Neural cell (in vitro differentiated cells): ENCODE data around the gene LILRB3. TPM values are rescaled to one million over a fixed set of nuclear protein-coding genes. Genes with fewer than 3 reads are reported as not detected.
"Not testable (repeated sequence)": the region's sequence is repeated elsewhere in the genome, so short reads cannot be mapped to it uniquely, and the experiment has no call there.

Experiments used
- H2AFZ ChIP-seq: fragments of 200-600, 300-800 bp; sonication (generic), shearing (Covaris generic); 2 replicates; pipeline ENCODE4 v1.6.0; 2014; ENCODE audit warnings: low read depth, mild to moderate bottlenecking, antibody characterized with exemption, low read length, moderate library complexity
- H3F3A ChIP-seq: fragments of 200-600 bp; shearing (Covaris generic); 2 replicates; pipeline ENCODE4 v1.6.1; 2016; ENCODE audit warnings: mild to moderate bottlenecking, moderate library complexity, mixed read lengths, antibody characterized with exemption, low read length; ENCODE audit not compliant: insufficient read depth, poor library complexity, severe bottlenecking
- H3K27ac ChIP-seq: fragments of 200-600, 300-800 bp; sonication (generic), shearing (Covaris generic); 2 replicates; pipeline ENCODE4 v1.5.1; 2014; ENCODE audit warnings: mild to moderate bottlenecking, low read length, moderate library complexity
- H3K27me3 ChIP-seq: fragments of 300-800, 200-600 bp; sonication (generic), shearing (Covaris generic); 2 replicates; pipeline ENCODE4 v1.6.0; 2014; ENCODE audit warnings: mild to moderate bottlenecking, low read depth, low read length, moderate library complexity; ENCODE audit not compliant: insufficient read depth
- H3K36me3 ChIP-seq: fragments of 300-800, 200-600 bp; sonication (generic), shearing (Covaris generic); 2 replicates; pipeline ENCODE4 v1.5.1; 2014; ENCODE audit warnings: mild to moderate bottlenecking, antibody characterized with exemption, low read length, moderate library complexity; ENCODE audit not compliant: insufficient read depth
- H3K4me2 ChIP-seq: fragments of 300-800, 200-600 bp; sonication (generic), shearing (Covaris generic); 2 replicates; pipeline ENCODE4 v1.6.0; 2014; ENCODE audit warnings: mild to moderate bottlenecking, low read length
- H3K4me3 ChIP-seq: fragments of 300-800, 200-600 bp; sonication (generic), shearing (Covaris generic); 2 replicates; pipeline ENCODE4 v1.5.1; 2014; ENCODE audit warnings: mild to moderate bottlenecking, low read length, moderate library complexity
- H3K79me2 ChIP-seq: fragments of 200-600 bp; shearing (Covaris generic); replicated peaks from 2 replicates; pipeline ENCODE4 v1.6.0; 2014; ENCODE audit warnings: mild to moderate bottlenecking, low read length, moderate library complexity; ENCODE audit not compliant: insufficient read depth
- H3K9ac ChIP-seq: fragments of 300-800, 200-600 bp; sonication (generic), shearing (Covaris generic); 2 replicates; pipeline ENCODE4 v1.6.1; 2016; ENCODE audit warnings: mild to moderate bottlenecking, low read length, mixed read lengths
- H3K9me2 ChIP-seq: fragments of 200-600 bp; shearing (Covaris generic); 2 replicates; pipeline ENCODE4 v1.6.1; 2016; ENCODE audit warnings: mild to moderate bottlenecking, low read length, mixed read lengths; ENCODE audit not compliant: insufficient read depth
- H3K9me3 ChIP-seq: fragments of 200-600, 300-800 bp; sonication (generic), shearing (Covaris generic); 2 replicates; pipeline ENCODE4 v1.6.1; 2016; ENCODE audit warnings: mild to moderate bottlenecking, mixed run types, low read length, moderate library complexity, mixed read lengths
- H4K20me1 ChIP-seq: fragments of 200-600 bp; shearing (Covaris generic); 2 replicates; pipeline ENCODE4 v1.6.1; 2016; ENCODE audit warnings: mild to moderate bottlenecking, mixed run types; ENCODE audit not compliant: insufficient read depth
- CTCF ChIP-seq: fragments of 450-650 bp; IDR thresholded peaks from 2 replicates; pipeline ENCODE4 v1.5.1; 2014; ENCODE audit warnings: antibody characterized with exemption, mild to moderate bottlenecking, moderate library complexity; ENCODE audit not compliant: poor library complexity, severe bottlenecking
- EP300 ChIP-seq: fragments of 450-650 bp; conservative IDR thresholded peaks from 2 replicates; pipeline ENCODE4 v1.6.1; 2014; ENCODE audit warnings: antibody characterized with exemption, mild to moderate bottlenecking, moderate library complexity; ENCODE audit not compliant: poor library complexity, severe bottlenecking
- EZH2 ChIP-seq: fragments of 200-600, 300-800 bp; shearing (Covaris generic), sonication (generic); IDR thresholded peaks from 2 replicates; pipeline ENCODE4 v1.6.1; 2014; ENCODE audit warnings: antibody characterized with exemption, low read length, borderline replicate concordance, mild to moderate bottlenecking; ENCODE audit not compliant: insufficient read depth, poor library complexity, severe bottlenecking
- MXI1 ChIP-seq: fragments of 450-650 bp; conservative IDR thresholded peaks from 2 replicates; pipeline ENCODE4 v1.6.1; 2014; ENCODE audit warnings: antibody characterized with exemption, mild to moderate bottlenecking; ENCODE audit not compliant: poor library complexity, severe bottlenecking
- POLR2AphosphoS5 ChIP-seq: IDR thresholded peaks from 2 replicates; pipeline ENCODE4 v1.6.1; 2012
- RAD21 ChIP-seq: fragments of 450-650 bp; conservative IDR thresholded peaks from 2 replicates; pipeline ENCODE4 v1.6.1; 2014; ENCODE audit warnings: antibody characterized with exemption, mild to moderate bottlenecking, moderate library complexity
- REST ChIP-seq: IDR thresholded peaks from 2 replicates; pipeline ENCODE4 v1.6.1; 2012; ENCODE audit warnings: borderline replicate concordance
- SMC3 ChIP-seq: fragments of 450-650 bp; conservative IDR thresholded peaks from 2 replicates; pipeline ENCODE4 v1.6.1; 2014; ENCODE audit warnings: antibody characterized with exemption, mild to moderate bottlenecking, moderate library complexity; ENCODE audit not compliant: poor library complexity
- TAF1 ChIP-seq: IDR thresholded peaks from 2 replicates; pipeline ENCODE4 v1.6.1; 2012; ENCODE audit warnings: low read depth
- polyA minus RNA-seq: library from RNA; depleted of rRNA, polyadenylated mRNA; stranded (reverse); fragments of >200 nt; gene quantifications from 2 replicates; pipeline ENCODE4 v1.2.3, GENCODE V29; 2014
- polyA plus RNA-seq: library from polyadenylated mRNA; depleted of rRNA; stranded (reverse); fragments of >200 nt; gene quantifications from 2 replicates; pipeline ENCODE4 v1.2.3, GENCODE V29; 2014

The LILRB3 gene
- polyA plus RNA-seq (not detected in 2 replicates), polyA minus RNA-seq (not detected in 2 replicates)

GRCh38 chr19:54222474-54223276 lies at the start of gene LILRB3:
Gene LILRB3, minus strand, starts transcription at chr19:54223007. Its CDS starts 31 bp downstream, at chr19:54222976.
- not testable (repeated sequence) for H3K9ac ChIP-seq, H3K36me3 ChIP-seq, H3K9me2 ChIP-seq, H3K79me2 ChIP-seq, H3K9me3 ChIP-seq, H4K20me1 ChIP-seq, H3K27ac ChIP-seq, H3F3A ChIP-seq, H2AFZ ChIP-seq, H3K27me3 ChIP-seq, H3K4me3 ChIP-seq, H3K4me2 ChIP-seq

GRCh38 chr19:54272181-54272580 lies 49.4 kb upstream of the LILRB3 start:
- H3K9me3 ChIP-seq, H3K27ac ChIP-seq, H3K9ac ChIP-seq, H2AFZ ChIP-seq, H3K27me3 ChIP-seq, H3K4me3 ChIP-seq, H3K79me2 ChIP-seq, H4K20me1 ChIP-seq, H3K9me2 ChIP-seq, H3F3A ChIP-seq, H3K36me3 ChIP-seq, H3K4me2 ChIP-seq: not testable (repeated sequence)

GRCh38 chr19:54271587-54271986 lies 48.8 kb upstream of the LILRB3 start:
- H3K9me2 ChIP-seq, H3K4me3 ChIP-seq, H3K27me3 ChIP-seq, H2AFZ ChIP-seq, H3F3A ChIP-seq, H3K9ac ChIP-seq, H3K36me3 ChIP-seq, H3K9me3 ChIP-seq, H4K20me1 ChIP-seq, H3K4me2 ChIP-seq, H3K27ac ChIP-seq, H3K79me2 ChIP-seq: not testable (repeated sequence)

- Histone ChIP-seq H2AFZ (no peak overlapping the region), H3K4me2 (no peak overlapping the region), H3K9me3 (no peaks in the 10 kb centered on the region), H3K9me2 (no peaks in the 10 kb centered on the region), H3K4me3 (no peak overlapping the region), H3F3A (no peaks in the 10 kb centered on the region), H3K27ac (no peak overlapping the region), H4K20me1 (no peaks in the 10 kb centered on the region), H3K36me3 (no peaks in the 10 kb centered on the region), H3K27me3 (no peaks in the 10 kb centered on the region), H3K79me2 (no peaks in the 10 kb centered on the region), H3K9ac (no peak overlapping the region)
- TF ChIP-seq RAD21 (no peak), EZH2 (no peak), POLR2AphosphoS5 (no peak), EP300 (no peak), SMC3 (no peak), CTCF (no peak), REST (no peak), TAF1 (no peak), MXI1 (no peak)
Observed at GRCh38 chr19:54271106-54271505, 48.3 kb upstream of the LILRB3 start.
